A673 (cell line): Measurements from ENCODE around the gene GRIK3. TPM values are rescaled to one million over a fixed set of nuclear protein-coding genes. Genes with fewer than 3 reads are reported as not detected.

Experiments
- BruUV-seq: library from RNA; stranded (reverse); fragments of 400-500 nt; replicated peaks from 2 replicates; lab custom pipeline; 2021; lab: Mats Ljungman, UMichigan
- CTCF ChIA-PET: fragments of 300-600 bp; sonication (Branson Sonifier 250); formaldehyde crosslinking; loops from one replicate; lab custom pipeline; 2022; ENCODE audit warnings: antibody characterized with exemption; lab: Charles Lee
- POLR2A ChIA-PET: fragments of 300-600 bp; sonication (Branson Sonifier 250); formaldehyde crosslinking; loops from one replicate; lab custom pipeline; 2022; ENCODE audit warnings: antibody characterized with exemption; ENCODE audit not compliant: low non-redundant PET; lab: Charles Lee
- DNase-seq: peaks from one replicate; pipeline ENCODE4 v3.0.0-alpha.2; 2015; ENCODE audit warnings: low spot score
- H3K27ac ChIP-seq: fragments of 200-600 bp; sonication (generic); 2 replicates; pipeline ENCODE4 v1.5.1; 2016; ENCODE audit warnings: mixed run types, low read depth, mild to moderate bottlenecking, mixed read lengths, antibody characterized with exemption, low read length; ENCODE audit not compliant: poor library complexity, severe bottlenecking
- H3K27me3 ChIP-seq: fragments of 200-600 bp; sonication (generic); replicated peaks from 2 replicates; pipeline ENCODE4 v1.6.1; 2017; ENCODE audit warnings: mixed run types, low read depth, mild to moderate bottlenecking, mixed read lengths, antibody characterized with exemption, low read length; ENCODE audit not compliant: insufficient read depth, poor library complexity
- H3K36me3 ChIP-seq: fragments of 200-600 bp; sonication (generic); 2 replicates; pipeline ENCODE4 v1.6.1; 2016; ENCODE audit warnings: mixed run types, mild to moderate bottlenecking, mixed read lengths, antibody characterized with exemption, low read length; ENCODE audit not compliant: insufficient read depth, poor library complexity, severe bottlenecking
- H3K4me1 ChIP-seq: fragments of 200-600 bp; sonication (generic); 2 replicates; pipeline ENCODE4 v1.6.1; 2017; ENCODE audit warnings: mixed run types, mild to moderate bottlenecking, mixed read lengths, antibody characterized with exemption, low read length; ENCODE audit not compliant: insufficient read depth, poor library complexity, severe bottlenecking
- H3K4me3 ChIP-seq: fragments of 200-600 bp; sonication (generic); 2 replicates; pipeline ENCODE4 v1.5.1; 2016; ENCODE audit warnings: low read depth, mixed run types, mild to moderate bottlenecking, mixed read lengths, low read length; ENCODE audit not compliant: poor library complexity, severe bottlenecking
- H3K9me3 ChIP-seq: fragments of 200-600 bp; sonication (generic); 2 replicates; pipeline ENCODE4 v1.6.1; 2016; ENCODE audit warnings: mixed run types, low read depth, mild to moderate bottlenecking, mixed read lengths, antibody characterized with exemption, low read length; ENCODE audit not compliant: poor library complexity, severe bottlenecking
- CTCF ChIP-seq: fragments of 300-800, 200-600 bp; sonication (generic); conservative IDR thresholded peaks from 2 replicates; pipeline ENCODE4 v1.5.1; 2017; ENCODE audit warnings: low read depth, mild to moderate bottlenecking, antibody characterized with exemption, low read length, moderate library complexity, mixed read lengths
- EZH2 ChIP-seq: fragments of 200-600 bp; sonication (generic); IDR thresholded peaks from 2 replicates; pipeline ENCODE4 v1.6.1; 2017; ENCODE audit warnings: borderline replicate concordance, low read depth, mild to moderate bottlenecking, mixed read lengths, antibody characterized with exemption, low read length; ENCODE audit not compliant: poor library complexity, severe bottlenecking
- intact Hi-C: fragments of 100-400 bp; cut with micrococcal nuclease; formaldehyde crosslinking; loops from one replicate; pipeline ENCODE4 v1.10.0; 2022; ENCODE audit not compliant: unreplicated experiment
- total RNA-seq: library from RNA; stranded (reverse); gene quantifications from 2 replicates; pipeline ENCODE4 v1.2.3, GENCODE V29; 2021

The GRIK3 gene
- total RNA-seq, 1 experiment from 2014 or later: 0.17 TPM

DNA sequence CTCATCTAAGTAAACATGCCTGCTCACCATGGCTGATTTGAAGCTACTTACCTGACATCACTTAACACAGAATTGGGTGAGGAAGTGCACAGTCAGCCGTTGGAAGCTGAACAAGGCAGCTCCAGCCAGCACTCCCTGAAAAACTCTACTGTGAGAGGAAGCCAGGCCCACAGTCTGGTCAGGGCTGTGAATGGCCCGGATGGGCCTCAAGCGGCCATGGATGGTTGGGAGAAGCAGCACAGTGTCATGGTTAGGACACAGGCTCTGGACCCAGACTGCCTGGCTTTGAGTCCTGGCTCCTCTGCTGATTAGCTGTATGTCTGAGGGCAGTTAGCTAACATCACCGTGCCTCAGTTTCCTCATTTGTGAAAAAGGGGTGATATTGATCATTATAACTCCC, 267.8 kb downstream of the GRIK3 start:
- POLR2A ChIA-PET: no interaction called here
- H3K9me3 ChIP-seq: no peaks in the 10 kb centered on the region
- H3K27ac ChIP-seq: no peak overlapping the region
- BruUV-seq: no TSS peak
- TF ChIP-seq EZH2: no peak
- no peak for TF ChIP-seq CTCF
- CTCF ChIA-PET: no interaction called here
- DNase-seq: no peak
- no peaks in the 10 kb centered on the region for H3K4me1 ChIP-seq
- H3K27me3 ChIP-seq: no peaks in the 10 kb centered on the region
- no peak overlapping the region for H3K4me3 ChIP-seq
- intact Hi-C loops: no loop called here
- no peaks in the 10 kb centered on the region for H3K36me3 ChIP-seq

- no peak for DNase-seq
- Histone ChIP-seq H3K4me1 (no peaks in the 10 kb centered on the region), H3K4me3 (no peak overlapping the region), H3K27me3 (no peaks in the 10 kb centered on the region), H3K27ac (no peak overlapping the region), H3K9me3 (no peaks in the 10 kb centered on the region), H3K36me3 (no peaks in the 10 kb centered on the region)
- ChIA-PET POLR2A (no interaction called here), CTCF (no interaction called here)
- intact Hi-C loops: no loop called here
- TF ChIP-seq EZH2 (no peak), CTCF (no peak)
- BruUV-seq: no TSS peak
Measured at GRCh38 chr1:36765785-36766300, 268.5 kb downstream of the GRIK3 start.

DNA sequence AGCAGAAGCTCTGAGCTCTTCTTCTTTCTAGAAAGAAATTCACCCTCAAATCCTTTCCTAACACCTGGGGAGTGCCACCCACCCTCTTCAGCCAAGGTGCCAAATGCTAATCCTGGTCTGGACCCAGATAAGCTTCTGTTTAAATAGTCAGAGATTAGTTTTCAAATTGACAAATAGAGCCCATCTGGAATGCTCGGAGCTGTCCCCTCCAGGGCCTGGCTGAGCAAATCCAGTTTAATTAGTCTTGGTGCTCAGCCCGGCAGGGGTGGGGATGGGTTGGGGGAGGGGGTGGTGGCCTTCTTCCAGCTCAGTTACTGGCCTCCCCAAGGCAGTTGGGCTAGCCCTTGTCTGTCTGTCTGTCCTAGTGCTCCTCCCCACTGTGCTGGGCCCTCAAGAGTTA, 269.5 kb downstream of the GRIK3 start:
- Histone ChIP-seq H3K9me3 (no peaks in the 10 kb centered on the region), H3K27me3 (no peaks in the 10 kb centered on the region), H3K36me3 (no peaks in the 10 kb centered on the region), H3K4me1 (no peaks in the 10 kb centered on the region), H3K4me3 (no peak overlapping the region), H3K27ac (no peak overlapping the region)
- CTCF ChIA-PET: no interaction called here
- POLR2A ChIA-PET: no interaction called here
- intact Hi-C loops: no loop called here
- DNase-seq: no peak
- no TSS peak for BruUV-seq
- TF ChIP-seq CTCF: no peak
- no peak for TF ChIP-seq EZH2
